A204.1 (cell line): ENCODE results near the gene CENPM.

Source experiments
- FAIRE-seq: peaks from 2 replicates; lab custom pipeline; 2012; peaks lifted over from hg19 to GRCh38; lab: Jason Lieb, UNC

The CENPM gene

DNA sequence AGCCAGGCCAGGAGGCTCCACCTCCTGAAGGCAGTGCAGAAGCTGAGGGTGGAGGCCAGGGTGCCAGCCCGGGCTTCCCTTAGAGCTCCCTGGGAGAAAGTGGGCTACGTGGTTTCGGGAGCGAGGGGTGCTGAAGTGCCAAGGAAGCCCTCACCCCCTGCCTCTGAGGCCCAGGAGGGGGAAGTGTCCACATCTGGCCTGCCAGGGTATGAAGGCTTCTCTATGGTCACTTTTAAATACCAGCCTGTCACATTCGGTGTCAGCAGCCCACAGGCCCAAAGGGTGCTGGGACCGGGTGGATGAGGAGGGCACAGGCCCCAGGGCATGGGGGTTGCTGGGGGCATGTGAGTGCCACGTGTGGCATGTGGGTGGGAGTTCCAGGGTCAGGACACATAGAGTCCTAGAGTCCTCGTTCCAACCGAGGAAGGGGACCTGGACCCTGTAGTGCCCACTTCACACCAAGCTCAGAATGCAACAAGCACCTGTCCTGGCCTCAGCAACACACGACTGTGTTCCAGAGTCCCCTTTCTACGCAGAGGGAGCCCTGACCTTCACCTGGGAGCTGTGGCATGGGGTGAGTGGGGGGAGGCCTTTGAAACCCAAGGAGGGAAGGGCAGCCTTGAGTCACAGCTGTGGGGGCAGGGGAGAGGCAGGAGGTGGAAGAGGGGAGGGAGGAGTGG lies 33.8 kb downstream of the CENPM start:
- no peak for FAIRE-seq

DNA sequence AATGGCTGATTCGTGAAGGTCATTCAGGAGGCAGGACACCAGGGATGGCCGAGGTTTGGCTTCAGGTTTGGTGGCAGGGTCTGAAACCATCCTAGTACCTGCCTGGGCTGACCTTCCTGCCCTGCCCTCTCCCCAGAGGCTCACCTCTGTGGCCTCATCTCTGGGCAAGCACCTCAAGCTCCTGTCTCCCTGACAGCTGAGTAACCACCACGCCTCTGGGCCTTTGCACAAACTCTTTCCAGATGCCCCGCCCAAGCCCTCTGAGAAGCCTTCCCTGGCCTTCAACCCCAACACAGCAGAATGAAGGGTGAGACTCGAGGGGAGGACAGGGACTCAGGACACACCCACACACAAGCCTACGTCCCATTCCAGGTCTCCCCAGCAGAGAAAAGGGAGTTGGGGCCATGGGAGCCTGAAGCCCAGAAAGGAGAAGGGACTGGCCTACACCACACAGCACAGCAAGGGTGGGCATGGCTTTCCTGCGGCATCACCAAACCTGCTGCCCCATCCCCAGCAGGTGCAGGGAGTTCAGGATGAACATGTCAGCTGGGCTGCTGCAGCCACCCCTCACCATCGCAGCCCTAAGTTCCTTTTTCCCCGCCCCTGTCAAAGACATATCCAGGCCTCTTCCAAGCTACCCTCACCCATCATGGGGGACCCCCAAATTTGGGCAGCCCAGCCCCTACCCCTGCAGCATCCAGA lies 34.5 kb downstream of the CENPM start:
- no peak for FAIRE-seq

DNA sequence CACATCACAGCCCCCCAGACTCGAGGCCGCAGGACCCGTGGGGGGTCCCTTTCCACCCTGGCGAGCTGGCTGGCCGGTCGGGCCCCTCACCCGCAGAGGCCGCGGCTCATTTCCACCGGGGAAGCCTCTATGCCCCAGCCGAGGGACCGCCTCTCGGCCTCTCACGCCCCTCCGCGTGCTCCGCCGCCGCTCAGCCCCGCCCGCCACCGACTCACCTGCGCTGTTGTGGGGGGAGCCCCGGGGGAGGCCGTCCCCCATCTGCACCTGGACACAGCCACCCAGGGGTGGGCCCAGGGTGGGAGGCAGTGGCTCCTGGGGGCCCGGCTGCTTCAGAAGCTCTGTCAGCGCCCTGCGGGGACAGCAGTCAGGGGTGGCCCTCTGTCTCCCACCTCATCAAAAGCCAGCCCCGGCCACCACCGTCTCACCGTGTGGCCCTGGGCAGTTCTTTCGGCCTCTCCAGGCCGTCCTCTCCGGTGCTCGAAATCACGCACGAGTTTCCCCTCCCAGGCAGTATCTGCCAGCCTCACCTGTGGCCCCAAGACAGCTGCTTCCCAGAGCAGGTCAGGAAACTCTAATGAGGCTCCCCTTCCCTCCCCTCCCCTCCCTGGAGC lies 35.8 kb downstream of the CENPM start:
- FAIRE-seq, result no peak

GRCh38 chr22:41910050-41911000 lies 36.6 kb downstream of the CENPM start:
- FAIRE-seq, result no peak

- no peak for FAIRE-seq
Measured at GRCh38 chr22:41909310-41910049, 37.5 kb downstream of the CENPM start.

- FAIRE-seq, result no peak
Measured at GRCh38 chr22:41908411-41909309, 38.3 kb downstream of the CENPM start.

DNA sequence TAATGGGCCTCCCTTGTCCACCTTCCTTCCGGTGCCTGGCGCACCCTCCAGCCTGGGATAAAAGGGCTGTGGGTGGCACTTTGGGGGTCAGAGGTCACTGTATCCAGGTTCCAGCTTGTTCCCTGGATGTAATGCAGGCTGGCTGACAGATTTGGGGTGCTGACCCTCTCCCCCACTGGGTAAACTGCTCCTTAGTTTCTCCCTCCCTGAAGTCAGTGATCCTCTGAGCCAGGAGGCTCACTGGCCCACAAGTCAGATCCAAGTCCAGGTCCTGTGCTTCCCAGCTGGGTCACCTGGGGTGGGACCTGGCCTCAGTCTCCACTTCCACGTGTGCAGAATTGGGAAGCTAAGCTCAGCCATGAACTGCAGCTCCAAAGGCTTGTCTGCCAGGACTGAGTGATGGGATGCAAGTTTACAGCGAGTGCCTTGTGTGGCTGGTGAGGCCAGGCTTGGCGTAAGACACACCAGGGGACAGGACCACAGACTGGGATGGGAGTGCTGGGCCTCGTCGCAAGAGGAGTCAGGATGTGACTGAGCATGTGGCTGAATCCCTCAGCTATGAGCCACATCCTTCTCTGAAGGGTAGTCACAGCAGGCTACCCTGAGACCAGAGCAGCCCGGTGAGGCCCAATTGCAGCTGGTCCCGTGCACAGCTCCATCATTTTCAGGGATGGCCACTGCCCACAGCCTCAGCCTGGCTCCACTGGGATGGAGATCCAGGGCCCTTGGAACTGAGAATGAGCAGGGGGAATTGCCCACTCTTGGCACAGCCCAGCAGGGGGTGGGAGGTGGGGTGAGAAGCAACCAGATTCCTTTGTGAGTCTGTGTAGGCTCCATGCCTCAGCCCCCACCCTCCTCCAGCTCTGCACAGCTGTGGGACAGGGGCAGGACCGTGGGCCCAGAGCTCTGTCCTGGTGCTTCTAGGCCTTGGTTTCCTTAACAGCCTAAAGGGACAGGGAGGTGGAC lies 39.2 kb downstream of the CENPM start:
- FAIRE-seq, result no peak

- FAIRE-seq, result no peak
Measured at GRCh38 chr22:41906822-41907221, 40.1 kb downstream of the CENPM start.

- no peak for FAIRE-seq
Measured at GRCh38 chr22:41905411-41906202, 41.3 kb downstream of the CENPM start.

- no peak for FAIRE-seq
Measured at GRCh38 chr22:41904450-41905410, 42.2 kb downstream of the CENPM start.

- FAIRE-seq, result no peak
Measured at GRCh38 chr22:41902932-41903421, 44.0 kb downstream of the CENPM start.

DNA sequence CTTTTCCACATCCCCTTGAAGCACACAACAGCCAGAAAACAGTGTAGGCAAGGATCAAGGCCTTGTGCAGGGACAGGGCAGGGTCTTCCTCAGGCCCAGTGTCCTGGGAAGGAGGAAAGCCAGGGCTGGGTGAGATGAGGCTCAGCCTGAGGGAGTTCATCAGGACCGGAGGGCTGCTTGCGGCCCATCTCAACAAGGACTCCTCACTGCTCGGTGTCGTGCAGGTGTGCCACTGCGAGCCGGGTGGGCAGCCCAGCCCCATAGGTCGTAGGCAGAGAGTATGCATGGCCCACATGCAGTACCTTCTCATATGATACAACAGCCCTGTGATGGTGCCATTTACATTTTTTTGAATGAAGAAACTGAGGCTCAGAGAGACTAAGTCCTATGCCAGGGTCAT lies 44.9 kb downstream of the CENPM start:
- no peak for FAIRE-seq

- FAIRE-seq, result no peak
Measured at GRCh38 chr22:41900652-41901312, 46.2 kb downstream of the CENPM start.

GRCh38 chr22:41899992-41900651 lies 46.8 kb downstream of the CENPM start:
- FAIRE-seq, result no peak

GRCh38 chr22:41899110-41899509 lies 47.8 kb downstream of the CENPM start:
- no peak for FAIRE-seq

- no peak for FAIRE-seq
Measured at GRCh38 chr22:41898645-41899044, 48.3 kb downstream of the CENPM start.
